Measurements from ENCODE around the gene TXNDC12.
"Not testable (repeated sequence)": the region's sequence is repeated elsewhere in the genome, so short reads cannot be mapped to it uniquely, and the experiment has no call there.

GRCh38 chr1:52087892-52088291 is 32.9 kb upstream of the TXNDC12 start:
- not testable (repeated sequence) for TF ChIP-seq POLR2AphosphoS5 (IDR thresholded peaks at IDR 0.05; ENCODE audit: borderline replicate concordance, low read depth, low read length); EZH2 (IDR thresholded peaks at IDR 0.05)

All from SK-N-MC (cell line).